Stimulated activated CD8-positive, alpha-beta memory T cell treated with anti-CD3 and anti-CD28 coated beads, Interleukin-4, amount 100 ng/mL, for 1 hour (primary cell): ENCODE data around the gene HOXD11.

Experiments used
- DNase-seq, 2 donors: peaks; one replicate each; pipeline ENCODE4 v3.0.0-alpha.2; 2020; ENCODE audit warnings: low read depth in 2 of 2, low spot score in 1 of 2

The HOXD11 gene

GRCh38 chr2:176120364-176121189 lies 13.5 kb downstream of the HOXD11 start:
- no peak for DNase-seq

- DNase-seq = no peak
Observed at GRCh38 chr2:176121190-176122051, 14.3 kb downstream of the HOXD11 start.

- no peak for DNase-seq
Observed at GRCh38 chr2:176122052-176122682, 15.1 kb downstream of the HOXD11 start.

- DNase-seq = no peak
Observed at GRCh38 chr2:176122683-176123410, 15.8 kb downstream of the HOXD11 start, which contains the start of gene HOXD9. Gene HOXD9, plus strand, starts transcription at chr2:176122719. Its CDS starts 50 bp downstream, at chr2:176122769.

- DNase-seq = no peak
Observed at GRCh38 chr2:176123411-176124109, 16.5 kb downstream of the HOXD11 start.

- no peak for DNase-seq
Observed at GRCh38 chr2:176124110-176124946, 17.2 kb downstream of the HOXD11 start.

- DNase-seq = no peak
Observed at GRCh38 chr2:176124947-176125771, 18.1 kb downstream of the HOXD11 start.

- DNase-seq = no peak
Observed at GRCh38 chr2:176125772-176126054, 18.6 kb downstream of the HOXD11 start.

- peak; percentile 47 to 57 for DNase-seq
Observed at GRCh38 chr2:176126929-176127773, 20.1 kb downstream of the HOXD11 start.

GRCh38 chr2:176127774-176128072 lies 20.6 kb downstream of the HOXD11 start:
- no peak for DNase-seq

GRCh38 chr2:176128172-176128981 lies 21.3 kb downstream of the HOXD11 start:
- no peak for DNase-seq

- no peak for DNase-seq
Observed at GRCh38 chr2:176128982-176129796, 22.1 kb downstream of the HOXD11 start, which contains the start of gene HOXD8. Gene HOXD8, plus strand, starts transcription at chr2:176129705. Its CDS starts 662 bp downstream, at chr2:176130367.

- DNase-seq = no peak
Observed at GRCh38 chr2:176129813-176130146, 22.7 kb downstream of the HOXD11 start.

GRCh38 chr2:176130147-176130956 lies 23.3 kb downstream of the HOXD11 start:
- no peak for DNase-seq
